Measurements from ENCODE around the gene AFF3.

DNA sequence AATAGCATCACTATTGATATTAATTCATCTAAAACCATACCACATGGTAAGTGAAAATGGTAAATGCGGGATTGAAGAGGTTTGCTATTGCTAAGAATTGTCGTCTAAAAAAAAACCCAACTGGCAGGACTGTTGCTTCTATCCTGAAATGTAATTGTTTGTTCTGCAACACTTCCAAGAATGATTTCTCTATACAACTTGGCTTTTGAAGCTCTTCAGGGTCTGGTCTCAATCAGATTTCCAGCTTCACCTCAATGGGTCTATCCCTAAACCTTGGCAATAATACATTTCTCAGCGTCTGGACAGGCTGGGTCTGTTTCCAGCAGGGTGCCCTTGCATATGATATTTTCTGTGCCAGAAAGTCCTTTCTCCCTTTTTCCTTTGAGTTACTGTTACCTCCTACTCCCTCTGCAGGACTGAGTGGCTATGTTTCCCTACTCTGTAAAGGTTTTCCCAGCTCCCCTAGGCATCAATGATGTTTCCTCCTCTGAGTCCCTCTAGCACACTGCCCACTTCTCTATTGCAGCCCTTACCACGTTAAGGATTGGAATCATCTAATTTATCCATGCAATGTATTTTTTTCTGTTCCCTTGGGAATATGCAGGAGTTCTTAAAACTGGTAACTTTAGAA is 534.4 kb downstream of the AFF3 start:
- TF ChIP-seq, protein P1, sequence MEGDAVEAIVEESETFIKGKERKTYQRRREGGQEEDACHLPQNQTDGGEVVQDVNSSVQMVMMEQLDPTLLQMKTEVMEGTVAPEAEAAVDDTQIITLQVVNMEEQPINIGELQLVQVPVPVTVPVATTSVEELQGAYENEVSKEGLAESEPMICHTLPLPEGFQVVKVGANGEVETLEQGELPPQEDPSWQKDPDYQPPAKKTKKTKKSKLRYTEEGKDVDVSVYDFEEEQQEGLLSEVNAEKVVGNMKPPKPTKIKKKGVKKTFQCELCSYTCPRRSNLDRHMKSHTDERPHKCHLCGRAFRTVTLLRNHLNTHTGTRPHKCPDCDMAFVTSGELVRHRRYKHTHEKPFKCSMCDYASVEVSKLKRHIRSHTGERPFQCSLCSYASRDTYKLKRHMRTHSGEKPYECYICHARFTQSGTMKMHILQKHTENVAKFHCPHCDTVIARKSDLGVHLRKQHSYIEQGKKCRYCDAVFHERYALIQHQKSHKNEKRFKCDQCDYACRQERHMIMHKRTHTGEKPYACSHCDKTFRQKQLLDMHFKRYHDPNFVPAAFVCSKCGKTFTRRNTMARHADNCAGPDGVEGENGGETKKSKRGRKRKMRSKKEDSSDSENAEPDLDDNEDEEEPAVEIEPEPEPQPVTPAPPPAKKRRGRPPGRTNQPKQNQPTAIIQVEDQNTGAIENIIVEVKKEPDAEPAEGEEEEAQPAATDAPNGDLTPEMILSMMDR (IDR thresholded peaks at IDR 0.05) = no peak
- TF ChIP-seq POLR2A (IDR thresholded peaks at IDR 0.05) = no peak
